ENCODE measurements around the gene P2RY13. TPM values are rescaled to one million over a fixed set of nuclear protein-coding genes. Genes with fewer than 3 reads are reported as not detected.

The P2RY13 gene
- total and polyA plus RNA-seq, 2 of the 4 experiments (the other 2 are of a cell fraction) = not detected

GRCh38 chr3:151330899-151331298 is 1.6 kb upstream of the P2RY13 start:
- no peak overlapping the region for H3K4ac ChIP-seq (ENCODE audit: low read depth, low read length)
- H3K56ac ChIP-seq (ENCODE audit: extremely low read depth, insufficient read depth, low read length) = no peak overlapping the region
- CTCF ChIA-PET = interaction anchor here (0.5 kb wide), 1 partner anchor 565 kb away, joined by 5 read pairs; no protein-coding TSS in a partner anchor
- H3K9me1 ChIP-seq (ENCODE audit: insufficient read depth, low read length) = no peaks in the 10 kb centered on the region
- DNase-seq = peak; percentile 20
- intact Hi-C loops (cut with micrococcal nuclease) (no loop called here), in situ Hi-C loops (cut with MboI; ENCODE audit: low sequenced_read_pairs) (no loop called here), dilution Hi-C loops (cut with HindIII; ENCODE audit: low sequenced_read_pairs, unreplicated experiment) (no loop called here)
- POLR2A ChIA-PET (ENCODE audit: unreplicated experiment) = no interaction called here
- no peak overlapping the region for H2AK5ac ChIP-seq (ENCODE audit: low read depth, low read length)
- H3K4me3 ChIP-seq (ENCODE audit: insufficient read depth, low read depth, low read length) = no peak overlapping the region
- no peak overlapping the region for H3K14ac ChIP-seq (replicated peaks; ENCODE audit: low read depth, low read length)
- ATAC-seq (ENCODE audit: low read depth) = no peak; the same call in 1 of the 2 replicates
- H3K9me3 ChIP-seq (ENCODE audit: control insufficient read depth, insufficient read depth, low read length) = no peaks in the 10 kb centered on the region
- H4K8ac ChIP-seq (ENCODE audit: low read depth in 2 of 2, low read length in 2 of 2) = no peak overlapping the region
- no peaks in the 10 kb centered on the region for H4K20me1 ChIP-seq (ENCODE audit: insufficient read depth, low read length)
- no peak overlapping the region for H3K27ac ChIP-seq (ENCODE audit: insufficient read depth, low read length)
- H2BK15ac ChIP-seq (ENCODE audit: low read depth, low read length) = no peak overlapping the region
- TF ChIP-seq SMC3 (IDR thresholded peaks at IDR 0.05; ENCODE audit: low read depth, low read length) = no peak
- TF ChIP-seq RCOR1 (IDR thresholded peaks at IDR 0.05; ENCODE audit: insufficient replicate concordance, low read length) = no peak
- TF ChIP-seq RAD21 (IDR thresholded peaks at IDR 0.05; ENCODE audit: low read length) = no peak
- TF ChIP-seq RFX5 (IDR thresholded peaks at IDR 0.05; ENCODE audit: low read depth, low read length) = no peak
- TF ChIP-seq CHD1 (IDR thresholded peaks at IDR 0.05; ENCODE audit: low read depth, low read length) = no peak
- TF ChIP-seq CTCF (conservative IDR thresholded peaks at IDR 0.05; ENCODE audit: low read depth, low read length) = no peak
- TF ChIP-seq ELK1 (IDR thresholded peaks at IDR 0.05; ENCODE audit: borderline replicate concordance, low read depth, low read length) = no peak
- TF ChIP-seq MAZ (IDR thresholded peaks at IDR 0.05; ENCODE audit: borderline replicate concordance, low read depth, low read length) = no peak
- TF ChIP-seq USF2 (IDR thresholded peaks at IDR 0.05; ENCODE audit: low read depth, low read length) = no peak
- TF ChIP-seq CEBPB (IDR thresholded peaks at IDR 0.05; ENCODE audit: low read depth, low read length) = no peak
- no peak for TF ChIP-seq MAFK (IDR thresholded peaks at IDR 0.05; ENCODE audit: low read depth, low read length)
- TF ChIP-seq MXI1 (IDR thresholded peaks at IDR 0.05; ENCODE audit: borderline replicate concordance, low read depth, low read length) = no peak
- TF ChIP-seq NFE2L2 (IDR thresholded peaks at IDR 0.05; ENCODE audit: low read depth, low read length) = no peak
- TF ChIP-seq FOS (IDR thresholded peaks at IDR 0.05; ENCODE audit: low read depth, low read length) = no peak
- no peak for TF ChIP-seq BHLHE40 (IDR thresholded peaks at IDR 0.05; ENCODE audit: low read depth, low read length)
- no peak for TF ChIP-seq POLR2A (IDR thresholded peaks at IDR 0.05; ENCODE audit: low read depth, low read length)
- H2AFZ ChIP-seq (replicated peaks; ENCODE audit: low read length, poor library complexity) = no peak overlapping the region
- H3K18ac ChIP-seq (ENCODE audit: low read depth, low read length) = no peak overlapping the region
- no peak overlapping the region for H4K91ac ChIP-seq (ENCODE audit: insufficient read depth, low read depth, low read length)
- no peak overlapping the region for H2BK5ac ChIP-seq (ENCODE audit: low read depth, low read length, poor library complexity, severe bottlenecking)
- H2BK20ac ChIP-seq (ENCODE audit: low read depth, low read length) = no peak overlapping the region
- BruUV-seq (replicated peaks) = no TSS peak
- H3K27me3 ChIP-seq (ENCODE audit: control insufficient read depth, insufficient read depth, low read length) = no peaks in the 10 kb centered on the region
- no peak overlapping the region for H2BK120ac ChIP-seq (ENCODE audit: low read depth, low read length)
- no peak overlapping the region for H3K4me2 ChIP-seq (ENCODE audit: low read depth, low read length)
- no peak overlapping the region for H3K9ac ChIP-seq (ENCODE audit: low read depth, low read length)
- H2AK9ac ChIP-seq (replicated peaks; ENCODE audit: low read depth, low read length, poor library complexity) = no peak overlapping the region
- peaks cover 2% of the 10 kb centered on the region; the same call in 1 of the 2 replicates for H3K4me1 ChIP-seq (ENCODE audit: control insufficient read depth, insufficient read depth, low read length)
- no peaks in the 10 kb centered on the region for H3K36me3 ChIP-seq (ENCODE audit: control insufficient read depth, insufficient read depth, low read length)
- no peak overlapping the region for H3K23ac ChIP-seq (ENCODE audit: low read depth, low read length)
- no peaks in the 10 kb centered on the region for H3K79me1 ChIP-seq (ENCODE audit: low read depth in 1 of 2, low read length in 2 of 2)
- H4K5ac ChIP-seq (ENCODE audit: low read depth, low read length) = no peak overlapping the region

Measured in IMR-90 (cell line).